Measurements from ENCODE around the gene TSR1.

TSR1 gene

DNA sequence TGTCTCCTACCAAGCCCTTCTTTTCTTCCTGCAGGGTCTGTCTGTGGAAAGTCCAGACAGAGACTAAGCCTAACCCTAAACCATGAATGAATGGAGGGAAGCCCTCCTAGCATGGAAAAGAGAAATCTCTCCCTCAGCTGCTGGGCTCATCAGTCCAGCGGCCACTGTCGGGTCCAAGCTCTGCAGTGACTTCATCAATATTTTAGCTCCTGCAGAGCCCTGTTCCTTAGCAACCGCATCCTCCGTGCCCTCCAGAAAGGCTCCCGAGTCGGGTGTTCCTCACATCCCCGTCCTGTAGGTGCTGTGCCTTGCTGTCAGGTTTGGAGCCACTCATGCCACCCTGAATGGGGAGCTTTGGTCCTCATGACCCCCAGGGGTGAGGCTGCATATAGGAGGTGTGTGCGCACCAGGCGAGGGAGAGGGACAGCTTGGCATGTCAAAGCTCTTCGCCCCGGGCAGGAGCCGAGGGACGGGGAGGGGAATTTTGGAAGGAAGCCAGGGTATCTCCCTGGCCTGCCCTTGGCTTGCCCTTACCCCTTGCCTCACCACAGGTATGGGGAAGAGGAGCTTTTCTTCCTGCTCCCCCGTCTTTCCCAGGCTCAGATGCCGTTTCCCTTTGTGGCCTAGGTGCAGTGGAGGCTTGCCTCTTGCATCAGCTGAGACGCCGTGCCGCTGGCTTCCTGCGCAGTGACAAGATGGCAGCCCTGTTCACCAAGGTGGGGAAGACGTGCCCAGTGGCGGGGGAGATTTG, 24.9 kb upstream of the TSR1 start:
- no peaks in the 10 kb centered on the region for H3K36me3 ChIP-seq
- DNase-seq, result no peak
- TF ChIP-seq, protein P1, sequence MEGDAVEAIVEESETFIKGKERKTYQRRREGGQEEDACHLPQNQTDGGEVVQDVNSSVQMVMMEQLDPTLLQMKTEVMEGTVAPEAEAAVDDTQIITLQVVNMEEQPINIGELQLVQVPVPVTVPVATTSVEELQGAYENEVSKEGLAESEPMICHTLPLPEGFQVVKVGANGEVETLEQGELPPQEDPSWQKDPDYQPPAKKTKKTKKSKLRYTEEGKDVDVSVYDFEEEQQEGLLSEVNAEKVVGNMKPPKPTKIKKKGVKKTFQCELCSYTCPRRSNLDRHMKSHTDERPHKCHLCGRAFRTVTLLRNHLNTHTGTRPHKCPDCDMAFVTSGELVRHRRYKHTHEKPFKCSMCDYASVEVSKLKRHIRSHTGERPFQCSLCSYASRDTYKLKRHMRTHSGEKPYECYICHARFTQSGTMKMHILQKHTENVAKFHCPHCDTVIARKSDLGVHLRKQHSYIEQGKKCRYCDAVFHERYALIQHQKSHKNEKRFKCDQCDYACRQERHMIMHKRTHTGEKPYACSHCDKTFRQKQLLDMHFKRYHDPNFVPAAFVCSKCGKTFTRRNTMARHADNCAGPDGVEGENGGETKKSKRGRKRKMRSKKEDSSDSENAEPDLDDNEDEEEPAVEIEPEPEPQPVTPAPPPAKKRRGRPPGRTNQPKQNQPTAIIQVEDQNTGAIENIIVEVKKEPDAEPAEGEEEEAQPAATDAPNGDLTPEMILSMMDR (IDR thresholded peaks at IDR 0.05; ENCODE audit: low read depth, low read length), result no peak
- no peaks in the 10 kb centered on the region for H3K4me1 ChIP-seq
- no peaks in the 10 kb centered on the region for H3K9me3 ChIP-seq
- H3K4me3 ChIP-seq (ENCODE audit: low read depth, low read length), result no peak overlapping the region
- H3K27me3 ChIP-seq, result no peaks in the 10 kb centered on the region

DNA sequence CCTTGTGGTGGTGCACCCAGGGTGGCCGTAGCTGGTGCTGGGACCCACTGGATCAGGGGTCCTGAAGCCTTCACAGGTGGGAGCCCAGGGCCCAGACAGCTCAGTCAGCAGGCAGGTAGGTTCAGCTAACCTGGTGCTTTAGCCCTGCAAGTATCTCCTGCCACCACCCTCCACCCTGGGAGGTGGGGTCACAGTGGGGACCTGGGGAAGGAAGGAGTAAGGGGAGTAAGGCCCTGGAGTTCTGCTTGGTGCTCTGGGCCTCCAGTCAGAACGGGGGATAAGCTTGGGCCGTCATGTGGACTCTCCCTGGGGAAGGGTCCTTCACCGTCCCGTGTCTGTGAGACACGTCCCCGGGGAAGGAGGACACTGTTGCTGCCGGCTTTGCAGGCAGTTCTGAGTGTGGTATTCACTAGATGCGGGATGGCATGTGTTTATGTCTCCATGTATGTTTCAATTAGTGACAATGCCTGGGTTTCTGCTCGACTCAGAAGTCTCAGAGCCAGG, 21.7 kb upstream of the TSR1 start:
- H3K4me3 ChIP-seq (ENCODE audit: low read depth, low read length), result no peak overlapping the region
- no peaks in the 10 kb centered on the region for H3K36me3 ChIP-seq
- no peaks in the 10 kb centered on the region for H3K9me3 ChIP-seq
- TF ChIP-seq, protein P1 (IDR thresholded peaks at IDR 0.05; ENCODE audit: low read depth, low read length), result no peak
- H3K4me1 ChIP-seq, result no peaks in the 10 kb centered on the region
- no peaks in the 10 kb centered on the region for H3K27me3 ChIP-seq
- DNase-seq, result no peak

DNA sequence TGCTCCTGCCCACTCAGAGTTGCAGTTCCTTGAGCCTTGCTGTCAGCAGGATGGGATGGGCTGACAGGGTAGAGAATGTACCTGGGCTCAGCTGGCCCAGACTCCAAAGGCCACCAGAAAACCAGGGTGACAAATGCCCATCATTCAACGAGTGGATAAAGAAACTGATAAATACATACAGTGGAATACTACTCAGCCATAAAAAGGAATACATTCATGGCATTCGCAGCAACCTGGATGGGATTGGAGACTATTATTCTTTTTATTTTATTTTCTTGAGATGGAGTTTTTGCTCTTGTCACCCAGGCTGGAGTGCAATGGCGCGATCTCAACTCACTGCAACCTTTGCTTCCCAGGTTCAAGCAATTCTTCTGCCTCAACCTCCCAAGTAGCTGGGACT, 21.0 kb upstream of the TSR1 start:
- TF ChIP-seq, protein P1 (IDR thresholded peaks at IDR 0.05; ENCODE audit: low read depth, low read length), result no peak
- Histone ChIP-seq H3K27me3 (no peaks in the 10 kb centered on the region), H3K4me3 (ENCODE audit: low read depth, low read length) (no peak overlapping the region), H3K9me3 (no peaks in the 10 kb centered on the region), H3K4me1 (no peaks in the 10 kb centered on the region), H3K36me3 (no peaks in the 10 kb centered on the region)
- DNase-seq, result no peak

DNA sequence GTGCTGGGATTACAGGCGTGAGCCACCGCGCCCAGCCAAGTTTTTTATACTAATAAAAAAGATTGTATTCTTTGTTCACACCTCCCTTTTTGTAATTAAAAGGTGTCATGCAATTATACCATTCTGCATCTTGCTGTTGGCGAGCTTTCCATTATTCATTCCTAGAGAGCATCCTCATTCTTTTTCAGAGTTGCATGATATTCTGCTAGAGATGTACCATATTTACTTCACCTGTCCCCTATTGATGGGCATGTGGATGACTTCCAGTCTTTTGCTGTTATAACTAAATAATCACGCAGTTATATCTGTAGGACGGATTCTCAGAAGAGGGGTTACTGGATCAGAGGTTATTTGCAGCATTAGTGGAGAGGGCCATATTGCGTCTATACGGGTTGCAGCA, 18.1 kb upstream of the TSR1 start:
- TF ChIP-seq, protein P1 (IDR thresholded peaks at IDR 0.05; ENCODE audit: low read depth, low read length), result no peak

DNA sequence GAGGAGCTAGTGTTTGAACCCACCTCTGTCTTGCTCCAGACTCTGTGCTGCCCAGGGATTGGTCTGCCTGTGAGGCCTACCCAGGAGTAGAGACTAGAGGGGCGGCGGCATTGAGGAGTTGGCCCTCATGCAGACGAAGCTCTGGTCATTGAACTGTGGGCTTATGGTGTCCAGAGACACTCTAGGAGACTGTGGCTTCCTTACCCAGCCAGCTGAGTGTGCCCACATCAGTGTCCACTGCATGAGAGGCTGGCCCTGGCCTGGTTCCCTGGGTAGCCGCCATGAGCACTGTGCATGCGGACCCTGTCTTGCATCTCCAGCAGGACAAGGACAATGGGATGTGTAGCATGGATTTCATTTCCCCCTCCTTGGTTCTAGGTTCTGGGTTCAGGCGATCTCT, 15.0 kb upstream of the TSR1 start:
- H3K9me3 ChIP-seq, result no peaks in the 10 kb centered on the region
- H3K4me1 ChIP-seq, result peaks cover 4% of the 10 kb centered on the region; the same call in 1 of the 2 replicates
- no peak for DNase-seq
- no peak overlapping the region for H3K4me3 ChIP-seq (ENCODE audit: low read depth, low read length)
- TF ChIP-seq, protein P1 (IDR thresholded peaks at IDR 0.05; ENCODE audit: low read depth, low read length), result no peak
- no peaks in the 10 kb centered on the region for H3K36me3 ChIP-seq
- H3K27me3 ChIP-seq, result no peaks in the 10 kb centered on the region

More for the DNA sequence above, 18.1 kb upstream of the TSR1 start:
- H3K4me1 ChIP-seq, result no peaks in the 10 kb centered on the region
- no peaks in the 10 kb centered on the region for H3K9me3 ChIP-seq
- H3K27me3 ChIP-seq, result no peaks in the 10 kb centered on the region
- no peak overlapping the region for H3K4me3 ChIP-seq (ENCODE audit: low read depth, low read length)
- H3K36me3 ChIP-seq, result no peaks in the 10 kb centered on the region
- DNase-seq, result no peak
